Peyer's patch (tissue), 4 donors: ENCODE results near the gene KRTAP10-1. TPM values are rescaled to one million over a fixed set of nuclear protein-coding genes. Genes with fewer than 3 reads are reported as not detected.

Experiments used
- DNase-seq, 3 donors: peaks; one replicate each; pipeline ENCODE4 v3.0.0-alpha.2; 2017 to 2019
- H3K27ac ChIP-seq, 4 donors: fragments of 200-600 bp; sonication (generic); one replicate each; pipeline ENCODE4 v1.5.1; 2016 to 2019
- H3K27me3 ChIP-seq, 2 donors: fragments of 200-600 bp; sonication (generic); one replicate each; pipeline ENCODE4 v1.5.1; 2019
- H3K36me3 ChIP-seq, 3 donors: fragments of 200-600 bp; sonication (generic); one replicate each; pipeline ENCODE4 v1.5.1; 2016 to 2019
- H3K4me1 ChIP-seq, 4 donors: fragments of 200-600 bp; sonication (generic); one replicate each; pipeline ENCODE4 v1.5.1; 2016 to 2019
- H3K4me3 ChIP-seq, 4 donors: fragments of 200-600 bp; sonication (generic); 1 replicate in 3 of 4; 2 replicates in 1 of 4; pipeline ENCODE4 v1.5.1; 2016 to 2019; ENCODE audit warnings: mild to moderate bottlenecking in 1 of 4
- H3K9me3 ChIP-seq, 4 donors: fragments of 200-600 bp; sonication (generic); one replicate each; pipeline ENCODE4 v1.5.1; 2016 to 2019; ENCODE audit warnings: mild to moderate bottlenecking in 1 of 4
- POLR2A ChIP-seq, 2 donors: fragments of 450-650 bp; IDR thresholded peaks; one replicate each; pipeline ENCODE4 v1.5.1; 2017; ENCODE audit warnings: antibody characterized with exemption in 2 of 2, mild to moderate bottlenecking in 2 of 2, moderate library complexity in 2 of 2
- total RNA-seq, 4 donors: library from RNA; depleted of rRNA; stranded (reverse); fragments of >200 nt; gene quantifications; one replicate each; pipeline ENCODE4 v1.1.0, GENCODE V29; 2016
- TF ChIP-seq, protein P1 (sequence below), 6 experiments: fragments of 450-650 bp in 4 of 6; fragments of 200-600 bp in 2 of 6; sonication (generic) in 1 of 6; IDR thresholded peaks; one replicate each; pipeline ENCODE4 v1.5.1; 2017 to 2019; ENCODE audit warnings: antibody characterized with exemption in 6 of 6, mild to moderate bottlenecking in 3 of 6, moderate library complexity in 1 of 6

KRTAP10-1 gene
- total RNA-seq, 4 donors from 2014 or later: not detected

- peak overlapping the region in 1 of 4 donors; percentile 44 for H3K27ac ChIP-seq
Measured at GRCh38 chr21:44547656-44548331, 7.8 kb upstream of the KRTAP10-1 start.

DNA sequence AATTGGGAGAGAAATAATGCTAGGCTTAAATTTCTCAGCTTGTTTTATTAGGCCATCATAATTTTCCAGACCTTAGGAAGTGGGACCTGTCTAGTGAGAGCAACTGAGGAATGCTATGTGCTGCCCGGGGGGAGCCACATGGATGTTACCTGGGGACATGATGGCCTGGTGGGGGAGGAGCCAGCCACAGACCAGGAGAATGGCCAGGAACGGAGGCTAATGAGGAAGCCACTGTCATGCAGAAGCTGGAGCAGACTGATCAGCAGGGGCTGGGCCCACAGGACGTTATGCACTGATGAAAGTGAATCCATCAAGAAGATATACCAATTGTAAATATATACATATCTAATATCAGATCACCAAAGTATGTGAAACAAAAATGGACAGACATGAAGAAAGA is 4.6 kb upstream of the KRTAP10-1 start:
- DNase-seq: no peak
- peaks cover 0 to 9% (median 2%) of the 10 kb centered on the region in 4 donors for H3K9me3 ChIP-seq
- TF ChIP-seq, protein P1, sequence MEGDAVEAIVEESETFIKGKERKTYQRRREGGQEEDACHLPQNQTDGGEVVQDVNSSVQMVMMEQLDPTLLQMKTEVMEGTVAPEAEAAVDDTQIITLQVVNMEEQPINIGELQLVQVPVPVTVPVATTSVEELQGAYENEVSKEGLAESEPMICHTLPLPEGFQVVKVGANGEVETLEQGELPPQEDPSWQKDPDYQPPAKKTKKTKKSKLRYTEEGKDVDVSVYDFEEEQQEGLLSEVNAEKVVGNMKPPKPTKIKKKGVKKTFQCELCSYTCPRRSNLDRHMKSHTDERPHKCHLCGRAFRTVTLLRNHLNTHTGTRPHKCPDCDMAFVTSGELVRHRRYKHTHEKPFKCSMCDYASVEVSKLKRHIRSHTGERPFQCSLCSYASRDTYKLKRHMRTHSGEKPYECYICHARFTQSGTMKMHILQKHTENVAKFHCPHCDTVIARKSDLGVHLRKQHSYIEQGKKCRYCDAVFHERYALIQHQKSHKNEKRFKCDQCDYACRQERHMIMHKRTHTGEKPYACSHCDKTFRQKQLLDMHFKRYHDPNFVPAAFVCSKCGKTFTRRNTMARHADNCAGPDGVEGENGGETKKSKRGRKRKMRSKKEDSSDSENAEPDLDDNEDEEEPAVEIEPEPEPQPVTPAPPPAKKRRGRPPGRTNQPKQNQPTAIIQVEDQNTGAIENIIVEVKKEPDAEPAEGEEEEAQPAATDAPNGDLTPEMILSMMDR (IDR thresholded peaks at IDR 0.05): no peak
- no peaks in the 10 kb centered on the region for H3K27me3 ChIP-seq
- no peak overlapping the region for H3K4me3 ChIP-seq
- no peak overlapping the region for H3K27ac ChIP-seq
- H3K36me3 ChIP-seq: no peaks in the 10 kb centered on the region
- no peaks in the 10 kb centered on the region for H3K4me1 ChIP-seq

More at GRCh38 chr21:44547656-44548331, 7.8 kb upstream of the KRTAP10-1 start:
- peaks cover 0 to 7% (median 0%) of the 10 kb centered on the region in 4 donors for H3K9me3 ChIP-seq
- no peak overlapping the region for H3K4me3 ChIP-seq
- no peaks in the 10 kb centered on the region for H3K4me1 ChIP-seq
- H3K36me3 ChIP-seq: no peaks in the 10 kb centered on the region
- DNase-seq: peak in 2 of 3 donors; percentile 22 to 48
- no peak for TF ChIP-seq POLR2A (IDR thresholded peaks at IDR 0.05)
- TF ChIP-seq, protein P1 (IDR thresholded peaks at IDR 0.05): no peak
- H3K27me3 ChIP-seq: no peaks in the 10 kb centered on the region

DNA sequence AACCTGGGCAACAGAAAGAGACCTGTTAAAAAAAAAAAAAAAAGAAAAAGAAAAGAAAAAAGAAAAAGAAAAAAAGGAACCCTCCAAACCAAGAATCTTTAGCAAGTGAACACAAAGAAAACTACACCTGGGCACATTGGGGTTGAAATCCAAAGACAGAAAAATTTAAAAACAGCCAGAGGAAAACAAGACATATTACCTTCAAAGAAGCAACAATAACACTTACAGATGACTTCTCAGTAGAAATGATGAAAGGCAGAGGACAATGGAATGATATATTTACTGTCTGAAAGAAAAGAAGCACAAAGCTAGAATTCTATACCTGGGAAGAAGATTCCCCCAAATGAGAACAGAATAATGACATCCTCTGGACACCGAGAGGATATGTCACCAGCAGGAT is 2.7 kb upstream of the KRTAP10-1 start:
- DNase-seq: no peak
- no peaks in the 10 kb centered on the region for H3K36me3 ChIP-seq
- H3K4me1 ChIP-seq: no peaks in the 10 kb centered on the region
- H3K9me3 ChIP-seq: peaks cover 0 to 9% (median 2%) of the 10 kb centered on the region in 4 donors
- TF ChIP-seq, protein P1 (IDR thresholded peaks at IDR 0.05): no peak
- no peak for TF ChIP-seq POLR2A (IDR thresholded peaks at IDR 0.05)
- H3K27ac ChIP-seq: no peak overlapping the region
- no peaks in the 10 kb centered on the region for H3K27me3 ChIP-seq
- no peak overlapping the region for H3K4me3 ChIP-seq

- H3K9me3 ChIP-seq: peaks cover 0 to 9% (median 2%) of the 10 kb centered on the region in 4 donors
- peak in 1 of 3 donors; percentile 13 for DNase-seq
- H3K27ac ChIP-seq: no peak overlapping the region
- no peaks in the 10 kb centered on the region for H3K4me1 ChIP-seq
- H3K27me3 ChIP-seq: no peaks in the 10 kb centered on the region
- no peaks in the 10 kb centered on the region for H3K36me3 ChIP-seq
- TF ChIP-seq POLR2A (IDR thresholded peaks at IDR 0.05): no peak
- TF ChIP-seq, protein P1 (IDR thresholded peaks at IDR 0.05): no peak
- H3K4me3 ChIP-seq: no peak overlapping the region
Measured at GRCh38 chr21:44540741-44541288, 820 bp upstream of the KRTAP10-1 start.

DNA sequence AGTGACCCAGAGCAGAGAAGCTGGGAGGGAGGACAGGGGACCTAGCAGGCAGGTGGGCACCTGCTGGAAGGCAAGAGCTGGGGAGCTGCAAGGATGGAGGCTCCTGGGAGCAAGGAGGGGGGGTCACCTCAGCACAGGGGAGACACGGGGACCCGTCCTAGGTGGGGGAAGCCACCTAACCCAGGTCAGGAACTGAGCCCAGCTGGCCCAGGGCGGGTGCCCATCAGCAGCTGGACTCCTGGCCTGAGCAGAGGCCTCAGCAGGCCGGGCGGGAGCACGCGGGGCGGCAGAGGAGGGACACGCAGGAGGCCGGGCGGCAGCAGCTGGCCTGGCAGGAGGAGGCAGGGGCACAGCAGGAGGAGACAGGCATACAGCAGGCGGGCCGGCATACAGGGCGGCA is 949 bp downstream of the KRTAP10-1 start:
- Histone ChIP-seq H3K36me3 (no peaks in the 10 kb centered on the region), H3K27me3 (no peaks in the 10 kb centered on the region), H3K4me3 (no peak overlapping the region), H3K9me3 (peaks cover 0 to 9% (median 2%) of the 10 kb centered on the region in 4 donors), H3K4me1 (no peaks in the 10 kb centered on the region), H3K27ac (no peak overlapping the region)
- TF ChIP-seq, protein P1 (IDR thresholded peaks at IDR 0.05): no peak
- TF ChIP-seq POLR2A (IDR thresholded peaks at IDR 0.05): no peak
- peak in 1 of 3 donors; percentile 6 for DNase-seq
